ENCODE data around the gene NOTCH2. TPM values are rescaled to one million over a fixed set of nuclear protein-coding genes. Genes with fewer than 3 reads are reported as not detected.

The NOTCH2 gene
- total and polyA plus RNA-seq, 7 experiments from 2014 or later, result 25.4 to 143 (median 71.0) TPM

DNA sequence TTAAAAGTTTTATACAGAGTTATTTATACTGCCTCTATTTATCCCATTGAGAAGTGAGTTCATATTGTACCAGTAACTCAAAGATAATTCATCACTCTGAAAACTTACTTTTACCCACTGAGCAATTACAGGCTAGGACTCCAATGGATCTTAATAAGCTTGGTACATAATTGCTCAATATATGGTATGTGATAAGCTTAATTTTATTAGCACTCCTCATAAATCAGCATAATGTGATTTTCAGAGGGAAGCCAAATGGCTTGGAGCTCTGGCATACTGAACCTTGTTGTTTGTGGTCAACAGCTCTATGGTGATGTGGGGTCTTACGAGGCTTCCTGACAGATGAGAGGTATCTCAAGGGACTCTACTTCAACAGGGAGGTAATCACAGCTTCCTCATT is 199.5 kb downstream of the NOTCH2 start:
- Histone ChIP-seq H3K36me3 (ENCODE audit: control insufficient read depth in 2 of 3, insufficient read depth in 3 of 3, low read length in 3 of 3) (no peaks in the 10 kb centered on the region), H3K27me3 (ENCODE audit: control insufficient read depth in 2 of 2, insufficient read depth in 2 of 2, low read length in 2 of 2) (no peaks in the 10 kb centered on the region), H3K4me3 (ENCODE audit: low read length) (no peak overlapping the region), H3K27ac (ENCODE audit: low read depth, low read length) (no peak overlapping the region), H3K4me1 (ENCODE audit: control insufficient read depth in 2 of 2, insufficient read depth in 2 of 2, low read length in 2 of 2) (no peaks in the 10 kb centered on the region), H3K9me3 (ENCODE audit: control insufficient read depth in 2 of 3, low read length in 3 of 3) (no peaks in the 10 kb centered on the region)
- Mint-ChIP-seq H3K27ac (no peak overlapping the region), H3K9me3 (no peaks in the 10 kb centered on the region), H3K27me3 (peaks cover 13 to 51% (median 30%) of the 10 kb centered on the region in 5 donors), H3K36me3 (no peaks in the 10 kb centered on the region), H3K4me1 (peaks cover 0 to 13% (median 0%) of the 10 kb centered on the region in 7 donors), H3K4me3 (no peak overlapping the region)
- ATAC-seq, result no peak
- CTCF ChIA-PET, result interaction anchor here (0.8 to 1.2 kb wide), 2 partner anchors 16 to 61 kb away, joined by 3 read pairs; no protein-coding TSS in a partner anchor
- no peak for DNase-seq
- intact Hi-C loops (cut with micrococcal nuclease), result no loop called here
- POLR2A ChIA-PET, result no interaction called here

DNA sequence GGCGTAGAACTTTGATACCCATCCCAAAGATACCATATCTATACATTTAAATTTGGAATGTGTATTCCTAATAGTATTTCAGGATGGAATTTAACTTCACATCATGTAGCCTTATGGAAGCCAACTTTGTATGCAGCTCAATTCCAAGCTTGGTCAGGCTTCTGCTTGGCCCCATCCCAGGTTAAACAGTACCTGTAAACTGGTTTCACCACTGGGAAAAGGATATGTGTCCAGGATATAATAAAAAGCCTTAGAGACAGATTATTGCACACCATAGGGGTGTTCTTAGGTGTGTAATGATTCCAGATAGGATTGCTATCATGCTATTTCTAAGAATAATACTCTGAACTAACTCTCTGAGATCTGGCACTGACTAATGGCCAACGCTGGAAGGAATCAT is 201.3 kb downstream of the NOTCH2 start:
- POLR2A ChIA-PET, result no interaction called here

DNA sequence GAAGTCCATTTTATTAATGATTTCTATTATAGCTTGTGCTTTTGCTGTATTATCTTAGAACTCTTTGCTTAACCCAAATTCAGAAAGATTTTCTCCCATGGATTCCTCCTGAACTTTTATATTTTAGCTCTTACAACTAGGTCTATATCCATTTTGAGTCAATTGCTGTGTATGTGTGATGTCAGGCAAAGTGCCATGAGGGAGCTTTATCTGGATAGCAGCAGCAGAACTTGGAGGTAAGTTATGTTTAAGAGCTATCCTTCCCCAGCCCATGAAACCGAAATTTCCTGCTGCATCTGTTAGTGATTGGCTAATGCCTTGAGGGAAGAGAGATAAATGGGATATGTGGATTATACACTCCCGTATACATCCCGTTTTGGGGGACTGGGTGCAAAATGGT is 203.0 kb downstream of the NOTCH2 start:
- Histone ChIP-seq H3K4me1 (ENCODE audit: control insufficient read depth in 2 of 2, insufficient read depth in 2 of 2, low read length in 2 of 2) (no peaks in the 10 kb centered on the region), H3K27ac (ENCODE audit: low read depth, low read length) (no peak overlapping the region), H3K27me3 (ENCODE audit: control insufficient read depth in 2 of 2, insufficient read depth in 2 of 2, low read length in 2 of 2) (no peaks in the 10 kb centered on the region), H3K9me3 (ENCODE audit: control insufficient read depth in 2 of 3, low read length in 3 of 3) (no peaks in the 10 kb centered on the region), H3K36me3 (ENCODE audit: control insufficient read depth in 2 of 3, insufficient read depth in 3 of 3, low read length in 3 of 3) (no peaks in the 10 kb centered on the region), H3K4me3 (ENCODE audit: low read length) (no peak overlapping the region)
- Mint-ChIP-seq H3K4me1 (peaks cover 0 to 13% (median 0%) of the 10 kb centered on the region in 7 donors), H3K4me3 (no peak overlapping the region), H3K27ac (no peak overlapping the region), H3K27me3 (peaks cover 13 to 46% (median 27%) of the 10 kb centered on the region in 5 donors), H3K9me3 (no peaks in the 10 kb centered on the region), H3K36me3 (peaks cover 0 to under 1% (median 0%) of the 10 kb centered on the region in 5 donors)
- DNase-seq, result no peak
- no peak for ATAC-seq
- ChIA-PET CTCF (no interaction called here), POLR2A (no interaction called here)
- intact Hi-C loops (cut with micrococcal nuclease), result no loop called here

More for the DNA sequence above, 201.3 kb downstream of the NOTCH2 start:
- H3K4me1 Mint-ChIP-seq, result peaks cover 0 to 13% (median 0%) of the 10 kb centered on the region in 7 donors
- H3K4me3 ChIP-seq (ENCODE audit: low read length), result no peak overlapping the region
- no peak for DNase-seq
- H3K27ac ChIP-seq (ENCODE audit: low read depth, low read length), result no peak overlapping the region
- no peak overlapping the region for H3K4me3 Mint-ChIP-seq
- H3K36me3 ChIP-seq (ENCODE audit: control insufficient read depth in 2 of 3, insufficient read depth in 3 of 3, low read length in 3 of 3), result no peaks in the 10 kb centered on the region
- no peaks in the 10 kb centered on the region for H3K36me3 Mint-ChIP-seq
- H3K9me3 Mint-ChIP-seq, result no peaks in the 10 kb centered on the region
- H3K27ac Mint-ChIP-seq, result no peak overlapping the region
- no peaks in the 10 kb centered on the region for H3K4me1 ChIP-seq (ENCODE audit: control insufficient read depth in 2 of 2, insufficient read depth in 2 of 2, low read length in 2 of 2)
- H3K27me3 ChIP-seq (ENCODE audit: control insufficient read depth in 2 of 2, insufficient read depth in 2 of 2, low read length in 2 of 2), result no peaks in the 10 kb centered on the region
- CTCF ChIA-PET, result interaction anchor here (1.4 kb wide), 1 partner anchor 16 kb away, joined by 3 read pairs; no protein-coding TSS in a partner anchor
- H3K9me3 ChIP-seq (ENCODE audit: control insufficient read depth in 2 of 3, low read length in 3 of 3), result no peaks in the 10 kb centered on the region
- ATAC-seq, result no peak
- peaks cover 13 to 50% (median 35%) of the 10 kb centered on the region in 5 donors for H3K27me3 Mint-ChIP-seq
- intact Hi-C loops (cut with micrococcal nuclease), result no loop called here

DNA sequence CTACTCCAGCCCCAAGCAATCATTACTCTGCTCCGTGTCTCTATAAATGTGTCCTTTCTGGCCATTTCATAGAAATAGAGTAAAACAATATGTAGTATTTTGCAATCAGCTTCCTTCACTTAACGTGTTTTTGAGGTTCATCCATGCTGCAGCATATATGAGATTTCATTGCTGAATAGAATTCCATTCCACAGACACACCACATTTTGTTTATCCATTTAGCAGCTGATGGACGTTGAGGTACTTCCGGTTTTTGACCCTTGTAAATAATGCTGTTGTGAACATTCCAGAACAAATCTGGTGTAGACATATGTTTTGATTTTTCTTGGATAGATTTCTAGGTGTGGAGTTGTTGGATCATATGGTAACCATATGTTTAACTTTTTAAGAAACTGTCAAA is 203.8 kb downstream of the NOTCH2 start:
- no peak for ATAC-seq
- Mint-ChIP-seq H3K4me3 (no peak overlapping the region), H3K9me3 (no peaks in the 10 kb centered on the region), H3K27ac (no peak overlapping the region), H3K4me1 (peaks cover 0 to 11% (median 0%) of the 10 kb centered on the region in 7 donors), H3K36me3 (peaks cover 0 to 2% (median 0%) of the 10 kb centered on the region in 5 donors), H3K27me3 (peaks cover 8 to 41% (median 24%) of the 10 kb centered on the region in 5 donors)
- Histone ChIP-seq H3K9me3 (ENCODE audit: control insufficient read depth in 2 of 3, low read length in 3 of 3) (no peaks in the 10 kb centered on the region), H3K4me3 (ENCODE audit: low read length) (no peak overlapping the region), H3K27me3 (ENCODE audit: control insufficient read depth in 2 of 2, insufficient read depth in 2 of 2, low read length in 2 of 2) (no peaks in the 10 kb centered on the region), H3K27ac (ENCODE audit: low read depth, low read length) (no peak overlapping the region), H3K4me1 (ENCODE audit: control insufficient read depth in 2 of 2, insufficient read depth in 2 of 2, low read length in 2 of 2) (no peaks in the 10 kb centered on the region), H3K36me3 (ENCODE audit: control insufficient read depth in 2 of 3, insufficient read depth in 3 of 3, low read length in 3 of 3) (no peaks in the 10 kb centered on the region)
- CTCF ChIA-PET, result no interaction called here
- no peak for DNase-seq
- intact Hi-C loops (cut with micrococcal nuclease), result no loop called here
- POLR2A ChIA-PET, result no interaction called here

DNA sequence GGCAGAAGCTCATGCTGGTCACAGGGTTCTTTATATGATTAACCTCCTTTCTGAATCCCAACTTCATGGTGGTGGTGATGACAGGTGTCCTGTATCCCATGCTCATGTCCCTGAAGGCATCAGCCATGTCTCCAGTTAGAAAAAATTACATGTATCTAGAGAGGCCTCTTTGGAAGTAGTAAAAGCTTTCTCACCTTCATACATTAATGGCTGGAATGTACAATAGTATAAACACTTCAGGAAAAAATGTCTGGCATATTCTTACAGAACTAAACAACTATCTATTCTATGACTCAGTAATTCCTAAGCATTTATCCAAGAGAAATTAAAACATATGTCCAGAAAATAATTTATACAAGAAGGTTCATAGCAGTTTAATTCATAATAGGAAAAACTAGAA is 207.2 kb downstream of the NOTCH2 start:
- Histone ChIP-seq H3K36me3 (ENCODE audit: control insufficient read depth in 2 of 3, insufficient read depth in 3 of 3, low read length in 3 of 3) (no peaks in the 10 kb centered on the region), H3K27me3 (ENCODE audit: control insufficient read depth in 2 of 2, insufficient read depth in 2 of 2, low read length in 2 of 2) (no peaks in the 10 kb centered on the region), H3K4me1 (ENCODE audit: control insufficient read depth in 2 of 2, insufficient read depth in 2 of 2, low read length in 2 of 2) (no peaks in the 10 kb centered on the region), H3K9me3 (ENCODE audit: control insufficient read depth in 2 of 3, low read length in 3 of 3) (no peaks in the 10 kb centered on the region), H3K4me3 (ENCODE audit: low read length) (no peak overlapping the region), H3K27ac (ENCODE audit: low read depth, low read length) (no peak overlapping the region)
- Mint-ChIP-seq H3K27me3 (peaks cover 12 to 38% (median 21%) of the 10 kb centered on the region in 5 donors), H3K9me3 (no peaks in the 10 kb centered on the region), H3K27ac (no peak overlapping the region), H3K36me3 (peaks cover 0 to 2% (median 0%) of the 10 kb centered on the region in 5 donors), H3K4me1 (peaks cover 0 to 30% (median 0%) of the 10 kb centered on the region in 7 donors), H3K4me3 (no peak overlapping the region)
- DNase-seq, result no peak
- ATAC-seq, result no peak
- ChIA-PET CTCF (no interaction called here), POLR2A (no interaction called here)
- intact Hi-C loops (cut with micrococcal nuclease), result no loop called here

Other genes starting within 250 kb of the NOTCH2 start
- gene ADAM30, start 173.1 kb downstream of the NOTCH2 start, total RNA-seq, result not detected
- under 1 TPM in 1 of 2 donors, not detected in 1; 0.20 TPM for gene ADAM30, start 173.1 kb downstream of the NOTCH2 start, polyA plus RNA-seq
- gene SEC22B, start 106.9 kb upstream of the NOTCH2 start, total RNA-seq, result 10 to 100 TPM; 28.1 to 49.6 (median 35.3) TPM
- gene SEC22B, start 106.9 kb upstream of the NOTCH2 start, polyA plus RNA-seq, result 10 to 100 TPM; 17.2 to 22.1 TPM

Measured in naive thymus-derived CD4-positive, alpha-beta T cell (primary cell).